ENCODE results near the gene KCNMB2.

Gene KCNMB2

DNA sequence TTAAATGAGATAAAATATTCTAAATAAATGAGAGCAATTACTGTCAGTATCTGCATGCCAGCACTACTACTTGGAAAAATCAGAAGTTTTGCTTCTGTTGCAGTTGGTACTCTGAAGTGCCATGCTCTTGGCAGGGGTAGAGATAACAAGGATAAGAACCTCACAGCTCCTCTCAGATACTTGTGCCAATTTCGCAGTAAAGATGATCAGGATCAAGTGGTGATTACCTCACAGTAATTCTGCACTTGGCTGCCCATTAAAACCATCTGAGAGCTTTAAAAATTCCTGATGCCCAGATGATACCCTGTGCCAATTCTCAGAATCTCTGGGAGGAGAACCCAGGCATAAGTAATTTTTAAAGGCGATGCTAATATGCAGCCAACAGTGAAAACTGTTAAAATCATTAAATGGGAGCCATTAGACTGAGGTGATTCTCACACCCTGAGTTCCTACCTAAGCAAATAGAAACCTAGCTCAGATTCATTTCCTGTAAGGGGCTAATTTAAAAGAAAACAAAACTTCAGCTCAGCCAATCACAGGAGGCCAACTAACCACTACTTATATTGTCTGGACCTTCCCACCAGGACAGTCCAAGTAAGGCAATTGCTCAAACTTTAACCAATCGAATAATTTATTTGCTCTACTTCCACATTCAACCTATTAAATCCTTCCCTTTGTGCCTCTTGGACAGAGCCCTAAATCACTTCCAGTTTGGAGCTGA is 171.2 kb downstream of the KCNMB2 start:
- TF ChIP-seq GATA2 (IDR thresholded peaks at IDR 0.05; ENCODE audit: low read depth, low read length) (no peak), GATA3 (IDR thresholded peaks at IDR 0.05; ENCODE audit: low read depth, low read length) (no peak)

DNA sequence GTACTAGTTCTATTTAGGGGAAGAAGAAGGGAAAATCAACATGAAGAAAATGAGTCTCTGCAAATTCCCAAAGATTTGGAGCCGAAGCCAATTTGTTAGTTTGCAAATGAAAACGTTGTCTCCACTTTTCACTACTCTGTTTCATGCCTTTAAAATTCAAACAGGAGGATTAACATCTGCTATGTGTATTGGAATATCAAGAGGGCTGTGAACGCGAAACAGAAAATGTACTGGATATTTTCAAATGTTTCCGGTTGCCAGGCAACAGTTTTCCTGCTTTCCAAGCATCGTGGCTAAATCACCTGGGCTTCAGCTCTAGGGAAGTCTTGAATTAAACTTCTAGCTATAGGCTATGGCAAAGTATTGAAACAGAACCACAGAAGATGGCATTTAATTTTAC is 172.8 kb downstream of the KCNMB2 start:
- TF ChIP-seq GATA2 (IDR thresholded peaks at IDR 0.05; ENCODE audit: low read depth, low read length): no peak
- no peak for TF ChIP-seq GATA3 (IDR thresholded peaks at IDR 0.05; ENCODE audit: low read depth, low read length)

DNA sequence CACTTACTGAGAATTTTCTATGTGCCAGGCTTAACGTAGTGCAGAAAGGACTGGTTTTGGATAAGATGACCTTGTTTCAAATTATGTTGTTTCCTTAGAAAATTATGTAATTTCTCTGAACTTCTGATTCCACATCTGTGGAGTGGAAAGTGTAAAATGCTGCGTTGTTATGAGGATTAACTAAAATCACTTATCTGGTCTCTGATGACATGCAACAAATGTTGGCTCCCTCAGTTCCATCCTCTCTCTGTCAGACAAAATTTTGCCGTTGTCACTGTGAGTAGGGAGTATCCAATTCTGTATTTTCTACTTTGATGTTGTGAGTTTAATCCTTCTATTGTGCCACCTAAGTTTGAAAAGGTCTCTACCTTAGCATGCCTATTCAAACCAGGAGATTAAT is 175.5 kb downstream of the KCNMB2 start:
- TF ChIP-seq GATA2 (IDR thresholded peaks at IDR 0.05; ENCODE audit: low read depth, low read length): no peak
- TF ChIP-seq GATA3 (IDR thresholded peaks at IDR 0.05; ENCODE audit: low read depth, low read length): no peak

DNA sequence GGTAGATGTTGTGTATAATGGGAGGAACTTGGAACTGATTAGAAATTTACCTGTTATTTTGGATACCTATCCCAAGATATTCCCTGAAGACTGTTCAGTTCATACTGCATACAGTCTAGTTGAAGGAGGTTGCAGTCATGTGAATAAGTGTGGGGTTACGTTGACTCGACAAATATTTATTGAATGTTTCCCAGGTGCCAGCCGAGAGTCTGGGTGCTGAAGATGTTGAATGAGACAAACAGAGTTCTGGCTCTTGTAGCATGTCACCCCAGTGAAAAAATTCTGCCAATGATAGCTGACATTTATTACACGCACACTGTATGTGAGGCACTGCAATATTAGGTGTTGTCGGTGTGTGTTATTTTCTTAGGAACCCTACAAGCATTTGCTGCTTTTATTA is 176.0 kb downstream of the KCNMB2 start:
- TF ChIP-seq GATA2 (IDR thresholded peaks at IDR 0.05; ENCODE audit: low read depth, low read length) (no peak), GATA3 (IDR thresholded peaks at IDR 0.05; ENCODE audit: low read depth, low read length) (no peak)

DNA sequence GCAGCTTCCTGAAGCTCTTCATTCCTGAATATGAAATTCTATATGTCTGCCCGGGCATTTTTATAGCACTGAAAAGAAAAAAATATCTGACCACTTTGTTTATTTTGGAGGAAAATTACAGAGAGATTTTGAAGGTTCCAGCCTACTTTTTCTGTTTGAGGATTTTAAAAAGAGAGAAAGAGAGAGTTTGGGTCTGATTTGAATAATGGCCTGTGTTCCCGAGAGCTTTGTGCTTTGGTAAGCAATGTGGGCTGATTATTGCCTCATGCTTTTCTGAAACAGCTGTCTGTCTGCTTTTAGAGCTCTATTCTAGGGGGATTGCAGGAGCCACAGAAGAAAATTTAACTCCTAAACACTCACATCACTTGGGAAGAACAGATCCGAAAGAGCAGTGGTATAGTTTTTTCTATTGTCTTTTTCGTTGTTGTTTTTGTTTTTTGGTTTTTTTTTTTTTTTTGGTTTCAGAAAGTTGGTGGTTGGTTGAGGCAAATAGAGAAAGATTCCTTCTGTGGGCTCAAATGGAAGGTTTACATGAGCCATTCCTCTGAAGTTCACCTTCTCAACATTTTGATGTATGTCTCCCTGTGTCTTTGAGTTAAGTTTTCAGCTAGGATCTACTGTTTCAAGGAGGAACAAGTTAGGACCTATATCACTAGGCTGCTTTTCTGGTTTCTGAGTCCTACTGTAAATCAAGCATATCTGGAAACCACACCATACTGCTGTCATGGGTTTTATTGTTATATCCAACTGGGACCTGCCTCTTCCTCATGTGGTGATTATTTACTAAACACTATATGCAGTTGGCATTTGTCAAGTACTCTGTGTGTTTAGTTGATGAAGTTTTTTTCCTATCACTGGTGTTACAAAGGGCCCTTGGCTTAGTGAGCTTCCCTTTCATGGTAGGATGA is 178.9 kb downstream of the KCNMB2 start:
- no peak for TF ChIP-seq GATA3 (IDR thresholded peaks at IDR 0.05; ENCODE audit: low read depth, low read length)

DNA sequence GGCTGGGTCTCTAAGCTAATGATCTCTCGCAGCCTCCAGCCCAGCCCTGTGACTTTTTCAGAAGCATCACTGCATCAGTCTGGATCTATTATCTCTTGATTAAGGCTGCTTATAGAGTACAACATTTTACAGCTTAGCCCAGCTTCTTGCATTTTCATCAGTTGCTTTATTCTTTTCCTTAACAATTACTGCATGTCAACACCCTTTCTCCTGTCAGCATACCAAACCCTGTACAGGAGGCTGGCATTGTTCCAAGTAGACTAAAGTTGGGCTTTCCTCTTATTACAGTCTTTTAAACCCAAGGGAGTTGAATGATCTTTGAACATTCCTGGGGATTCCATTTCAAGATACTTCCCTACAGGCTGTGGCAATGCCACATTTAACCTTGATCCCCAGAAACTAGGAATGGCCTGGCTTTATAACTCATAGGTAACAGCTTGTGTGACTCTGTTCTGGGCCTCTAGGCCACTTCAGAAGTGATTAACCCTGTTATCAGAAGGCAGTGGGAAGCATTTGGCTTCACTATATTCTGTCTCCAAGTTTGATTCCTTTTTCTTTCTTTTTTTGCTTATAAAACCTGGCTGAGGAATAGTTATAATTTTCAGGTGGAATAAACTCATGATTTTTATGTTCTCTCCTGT is 182.9 kb downstream of the KCNMB2 start:
- TF ChIP-seq GATA3 (IDR thresholded peaks at IDR 0.05; ENCODE audit: low read depth, low read length): no peak
- no peak for TF ChIP-seq GATA2 (IDR thresholded peaks at IDR 0.05; ENCODE audit: low read depth, low read length)

DNA sequence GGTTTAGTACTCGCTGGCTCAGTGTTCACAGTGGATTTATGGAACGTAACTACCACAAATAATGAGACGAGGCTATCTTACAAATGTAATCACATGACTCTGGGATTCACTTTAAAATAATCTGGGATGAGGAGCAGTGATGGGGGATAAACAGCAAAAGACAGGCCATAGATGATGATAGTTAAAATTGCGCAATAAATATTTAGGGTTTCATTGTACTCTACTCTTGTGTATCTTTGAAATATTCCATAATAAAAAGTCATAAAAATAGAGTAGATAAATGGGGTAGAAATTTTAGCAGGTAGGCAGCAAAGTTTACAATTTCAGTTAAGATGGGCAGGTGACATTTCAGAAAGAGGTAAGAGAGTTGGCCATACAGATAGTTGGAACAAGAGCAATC is 196.6 kb downstream of the KCNMB2 start:
- TF ChIP-seq GATA2 (IDR thresholded peaks at IDR 0.05; ENCODE audit: low read depth, low read length) (no peak), GATA3 (IDR thresholded peaks at IDR 0.05; ENCODE audit: low read depth, low read length) (no peak)

DNA sequence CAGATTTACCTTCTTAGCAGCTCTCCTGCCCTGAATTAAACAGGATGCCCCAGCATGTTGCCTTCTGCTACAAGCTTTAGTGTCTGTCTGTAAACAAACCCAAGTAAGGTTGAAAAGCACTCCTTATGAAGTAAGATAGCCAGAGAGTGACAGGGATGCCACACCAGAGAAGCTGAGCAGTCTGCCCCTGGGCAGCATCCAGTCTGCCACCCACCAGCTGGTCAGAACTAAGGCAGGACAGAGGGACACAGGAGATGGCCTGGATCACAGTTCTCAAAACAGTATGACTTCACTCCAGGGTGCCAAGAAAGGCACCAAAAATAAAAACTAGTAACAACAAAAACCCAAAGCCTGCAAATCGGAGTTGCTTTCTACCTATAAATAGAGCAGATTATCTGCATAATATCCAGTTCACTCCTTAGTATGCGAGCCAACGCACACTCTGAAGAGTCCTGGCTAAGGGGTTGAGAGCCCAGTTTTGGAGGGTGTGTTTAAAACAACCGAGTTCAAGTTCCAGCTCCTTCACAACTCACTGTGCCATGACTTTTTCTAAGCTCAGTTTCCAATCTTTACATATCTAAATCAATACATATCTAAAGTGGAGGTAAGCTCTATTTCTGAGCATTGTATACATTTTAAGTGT is 198.9 kb downstream of the KCNMB2 start:
- TF ChIP-seq GATA2 (IDR thresholded peaks at IDR 0.05; ENCODE audit: low read depth, low read length) (no peak), GATA3 (IDR thresholded peaks at IDR 0.05; ENCODE audit: low read depth, low read length) (no peak)

DNA sequence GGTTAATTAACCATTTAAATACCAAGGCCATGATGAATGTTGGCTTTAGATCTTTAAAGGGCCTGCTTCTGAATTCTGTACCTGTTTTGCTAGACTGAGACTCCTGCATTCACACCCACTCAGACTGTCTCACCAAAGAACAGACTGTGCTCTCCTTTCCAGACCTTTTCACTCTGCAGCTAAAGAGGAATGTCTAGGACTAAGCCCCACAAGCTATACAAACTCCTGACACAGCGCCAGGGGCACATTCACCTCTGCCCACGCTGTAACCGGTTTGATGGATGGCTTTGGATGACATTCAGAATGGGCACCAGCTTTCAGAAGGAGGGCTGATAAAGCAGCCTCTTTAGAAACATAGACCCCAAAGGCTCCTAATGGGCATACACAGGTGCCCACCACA is 200.1 kb downstream of the KCNMB2 start:
- TF ChIP-seq GATA3 (IDR thresholded peaks at IDR 0.05; ENCODE audit: low read depth, low read length) (no peak), GATA2 (IDR thresholded peaks at IDR 0.05; ENCODE audit: low read depth, low read length) (no peak)

DNA sequence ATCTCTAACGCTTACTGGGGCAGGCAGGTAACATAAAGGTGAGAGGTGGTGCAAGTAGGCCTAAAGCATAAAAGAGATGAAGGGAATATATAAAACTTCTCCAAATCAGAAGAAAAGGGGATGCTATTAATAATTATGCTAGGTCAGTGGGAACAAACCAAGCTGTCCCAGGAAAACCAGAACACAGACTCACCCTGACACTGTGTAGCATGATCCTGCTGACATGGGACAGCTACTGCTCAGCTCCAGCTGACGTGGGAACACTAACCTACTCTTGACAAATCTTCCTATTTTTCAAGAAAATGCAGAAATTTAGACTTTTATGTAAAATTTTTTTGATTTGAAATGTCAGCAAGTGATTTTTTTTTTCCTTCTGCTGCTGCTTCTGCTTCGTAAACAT is 203.5 kb downstream of the KCNMB2 start:
- TF ChIP-seq GATA2 (IDR thresholded peaks at IDR 0.05; ENCODE audit: low read depth, low read length) (no peak), GATA3 (IDR thresholded peaks at IDR 0.05; ENCODE audit: low read depth, low read length) (no peak)

DNA sequence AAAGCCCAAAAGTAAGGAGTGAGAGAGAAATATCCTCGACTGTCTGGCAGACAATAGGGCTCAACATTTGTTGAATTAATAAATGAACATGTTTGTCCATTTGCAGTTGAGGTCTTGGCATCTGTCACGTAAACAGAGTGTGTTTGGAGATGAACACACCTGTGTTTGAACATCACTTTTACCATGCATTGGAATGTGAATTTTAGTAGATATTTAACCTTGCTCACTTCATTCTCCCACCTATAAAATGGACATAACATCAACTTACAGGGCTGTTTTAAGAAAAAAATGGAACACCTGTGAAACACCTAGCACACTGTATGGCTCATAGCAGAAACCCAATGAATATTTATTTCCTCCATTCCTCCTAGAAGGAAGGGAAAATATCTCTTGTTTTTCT is 204.8 kb downstream of the KCNMB2 start:
- TF ChIP-seq GATA3 (IDR thresholded peaks at IDR 0.05; ENCODE audit: low read depth, low read length): no peak
- no peak for TF ChIP-seq GATA2 (IDR thresholded peaks at IDR 0.05; ENCODE audit: low read depth, low read length)

DNA sequence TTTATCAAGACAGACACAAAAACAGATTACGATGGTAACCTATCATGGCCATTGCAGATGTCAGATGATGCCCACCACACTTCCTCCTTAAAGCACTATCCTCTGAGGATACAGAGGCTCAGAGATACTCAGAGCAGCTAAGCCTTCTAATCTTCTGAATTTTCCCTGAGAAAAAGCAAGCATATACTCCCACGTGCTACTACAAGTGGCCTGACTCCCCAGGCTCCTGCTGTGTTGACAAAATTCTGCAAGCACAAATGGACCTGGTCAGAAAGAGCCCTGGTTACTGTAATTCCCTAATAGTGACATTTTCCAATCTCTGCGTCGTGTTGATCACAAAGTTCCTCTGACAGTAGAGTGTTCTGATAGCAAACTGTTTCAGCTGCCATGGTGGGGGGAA is 207.1 kb downstream of the KCNMB2 start:
- TF ChIP-seq GATA2 (IDR thresholded peaks at IDR 0.05; ENCODE audit: low read depth, low read length) (no peak), GATA3 (IDR thresholded peaks at IDR 0.05; ENCODE audit: low read depth, low read length) (no peak)

DNA sequence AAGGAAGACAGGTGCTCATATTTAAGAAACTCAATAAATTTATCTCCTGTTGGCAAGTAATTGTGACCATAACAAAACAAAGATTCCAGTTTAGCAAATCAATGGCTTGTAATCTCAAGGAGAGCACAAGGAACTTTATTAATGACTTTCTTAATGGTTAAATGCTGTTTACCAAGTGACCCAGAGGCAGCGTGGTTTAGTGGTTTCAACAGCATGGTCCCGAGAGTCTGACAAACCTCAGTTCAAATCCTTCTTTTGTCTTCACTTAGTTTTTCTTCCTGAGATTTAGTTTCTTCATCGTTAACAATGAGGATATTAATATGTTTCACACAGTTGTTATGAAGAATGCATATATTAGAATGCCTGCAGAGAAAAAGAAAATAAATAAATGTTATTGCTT is 212.6 kb downstream of the KCNMB2 start:
- TF ChIP-seq GATA2 (IDR thresholded peaks at IDR 0.05; ENCODE audit: low read depth, low read length) (no peak), GATA3 (IDR thresholded peaks at IDR 0.05; ENCODE audit: low read depth, low read length) (no peak)

DNA sequence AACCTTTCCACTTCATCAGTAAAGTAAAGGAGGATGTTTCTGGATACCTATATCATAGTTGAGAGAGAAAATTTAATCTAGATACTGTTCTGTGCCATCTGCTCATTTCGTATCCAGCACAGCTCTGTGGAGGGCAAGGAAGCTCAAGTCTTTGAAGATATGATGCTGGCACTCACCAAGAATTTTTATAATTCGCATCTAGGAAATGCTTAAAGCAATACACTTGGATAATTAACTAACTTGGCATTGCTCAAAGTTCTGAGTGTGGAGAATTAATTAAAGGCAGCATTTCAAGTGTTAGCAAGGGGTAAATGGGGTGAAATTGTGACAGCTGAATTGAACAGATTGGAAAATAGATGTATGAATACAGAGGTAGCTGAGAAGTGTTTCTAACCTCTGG is 213.2 kb downstream of the KCNMB2 start:
- TF ChIP-seq GATA3 (IDR thresholded peaks at IDR 0.05; ENCODE audit: low read depth, low read length) (no peak), GATA2 (IDR thresholded peaks at IDR 0.05; ENCODE audit: low read depth, low read length) (no peak)

All from SH-SY5Y (cell line).